HG02885 (cell line): Measurements from ENCODE around the gene SLC9A6.

Experiments used
- ATAC-seq: cut with Tn5 transposase; IDR thresholded peaks from one replicate; pipeline ENCODE4 v1.9.1; 2021; ENCODE audit warnings: mild to moderate bottlenecking; ENCODE audit not compliant: unreplicated experiment, poor library complexity

SLC9A6 gene

GRCh38 chrX:135985157-135985972 lies at the start of gene SLC9A6:
TSS of gene SLC9A6 (plus strand) at chrX:135985435. CDS start at chrX:135985659, 224 bp downstream.
- ATAC-seq = peak; percentile 93

GRCh38 chrX:135944486-135944885 lies 40.7 kb upstream of the SLC9A6 start:
- no peak for ATAC-seq

GRCh38 chrX:135951291-135951690 lies 33.9 kb upstream of the SLC9A6 start:
- ATAC-seq = no peak

- ATAC-seq = peak; percentile 38
These were observed 12.1 kb upstream of the SLC9A6 start for GRCh38 chrX:135973025-135973547.

GRCh38 chrX:135973548-135974278 lies 11.5 kb upstream of the SLC9A6 start, which contains the start of gene MMGT1:
TSS of gene MMGT1 (minus strand) at chrX:135973988. CDS start at chrX:135973675, 313 bp downstream.
- ATAC-seq = peak; percentile 85

- no peak for ATAC-seq
These were observed 10.9 kb upstream of the SLC9A6 start for GRCh38 chrX:135974279-135974856.

GRCh38 chrX:135975421-135975820 lies 9.8 kb upstream of the SLC9A6 start:
- ATAC-seq = no peak

GRCh38 chrX:135977611-135978010 lies 7.6 kb upstream of the SLC9A6 start:
- no peak for ATAC-seq

- no peak for ATAC-seq
These were observed 4.2 kb upstream of the SLC9A6 start for GRCh38 chrX:135981010-135981409.

- ATAC-seq = no peak
These were observed 3.6 kb upstream of the SLC9A6 start for GRCh38 chrX:135981668-135982067.

GRCh38 chrX:135982860-135983259 lies 2.4 kb upstream of the SLC9A6 start:
- ATAC-seq = no peak

GRCh38 chrX:135984256-135984655 lies 979 bp upstream of the SLC9A6 start:
- ATAC-seq = no peak

GRCh38 chrX:135984791-135985156 lies 461 bp upstream of the SLC9A6 start:
- ATAC-seq = peak; percentile 18

- ATAC-seq = no peak
These were observed 707 bp downstream of the SLC9A6 start for GRCh38 chrX:135985973-135986310.

- ATAC-seq = no peak
These were observed 3.0 kb downstream of the SLC9A6 start for GRCh38 chrX:135988245-135988644.

GRCh38 chrX:136015016-136015415 lies 29.8 kb downstream of the SLC9A6 start:
- no peak for ATAC-seq

- no peak for ATAC-seq
These were observed 31.6 kb downstream of the SLC9A6 start for GRCh38 chrX:136016881-136017280.

- ATAC-seq = no peak
These were observed 34.0 kb downstream of the SLC9A6 start for GRCh38 chrX:136019226-136019625.

GRCh38 chrX:136021160-136021559 lies 35.9 kb downstream of the SLC9A6 start:
- peak; percentile 67 for ATAC-seq

- ATAC-seq = peak; percentile 74
These were observed 36.7 kb downstream of the SLC9A6 start for GRCh38 chrX:136021903-136022302.

- ATAC-seq = no peak
These were observed 39.9 kb downstream of the SLC9A6 start for GRCh38 chrX:136025091-136025490.
